ENCODE measurements around the gene HMGN4. TPM values are rescaled to one million over a fixed set of nuclear protein-coding genes. Genes with fewer than 3 reads are reported as not detected.

Gene HMGN4
- total and polyA plus RNA-seq, 9 of the 15 experiments (the other 6 are each of a cell fraction or from before 2014, with no cell fraction given), result 35.4 to 134 (median 94.1) TPM

GRCh38 chr6:26576407-26576843, 38.3 kb downstream of the HMGN4 start (continued):
- TF ChIP-seq NR2C2 (CRISPR knock-in tag; IDR thresholded peaks at IDR 0.05) (no peak), NR2C2 (tag; IDR thresholded peaks at IDR 0.05) (0 out of 2 replicates have a peak, but pooled peaks have one; percentile 37), ZNF175 (CRISPR knock-in tag; IDR thresholded peaks at IDR 0.05; ENCODE audit: low read depth) (no peak), LCOR (CRISPR knock-in tag; IDR thresholded peaks at IDR 0.05) (no peak), ZNF24 (IDR thresholded peaks at IDR 0.05) (no peak), MYBL2 (IDR thresholded peaks at IDR 0.05; ENCODE audit: low read depth) (no peak), MYBL2 (CRISPR knock-in tag; IDR thresholded peaks at IDR 0.05; ENCODE audit: borderline replicate concordance) (no peak), MCM3 (IDR thresholded peaks at IDR 0.05) (no peak), MTF1 (CRISPR knock-in tag; IDR thresholded peaks at IDR 0.05; ENCODE audit: borderline replicate concordance) (no peak), TAL1 (IDR thresholded peaks at IDR 0.05) (peak; percentile 66; the same call in 1 of the 2 replicates), HDAC1 (IDR thresholded peaks at IDR 0.05) (peak in 1 of 2 experiments; percentile 65; a peak in 1 of 4 replicates), SLC30A9 (CRISPR knock-in tag; IDR thresholded peaks at IDR 0.05) (no peak), ZNF143 (CRISPR knock-in tag; IDR thresholded peaks at IDR 0.05) (no peak), TSHZ1 (CRISPR knock-in tag; IDR thresholded peaks at IDR 0.05) (no peak), PHB2 (IDR thresholded peaks at IDR 0.05; ENCODE audit: low read depth) (0 out of 2 replicates have a peak, but pooled peaks have one; percentile 50), ZBTB17 (CRISPR knock-in tag; IDR thresholded peaks at IDR 0.05) (no peak), SMAD2 (IDR thresholded peaks at IDR 0.05; ENCODE audit: low read depth, low read length) (no peak), RAD21 (CRISPR knock-in tag; conservative IDR thresholded peaks at IDR 0.05 in 1 of 2, IDR thresholded peaks at IDR 0.05 in 1 of 2) (no peak), BCOR (IDR thresholded peaks at IDR 0.05) (no peak), ZSCAN29 (IDR thresholded peaks at IDR 0.05) (no peak), FOXA3 (CRISPR knock-in tag; conservative IDR thresholded peaks at IDR 0.05 in 1 of 2, IDR thresholded peaks at IDR 0.05 in 1 of 2) (0 out of 4 replicates have a peak, but pooled peaks of 1 of the 2 experiments have one; percentile 9), KLF10 (CRISPR knock-in tag; IDR thresholded peaks at IDR 0.05) (no peak)
- TF ChIP-seq, protein P1, sequence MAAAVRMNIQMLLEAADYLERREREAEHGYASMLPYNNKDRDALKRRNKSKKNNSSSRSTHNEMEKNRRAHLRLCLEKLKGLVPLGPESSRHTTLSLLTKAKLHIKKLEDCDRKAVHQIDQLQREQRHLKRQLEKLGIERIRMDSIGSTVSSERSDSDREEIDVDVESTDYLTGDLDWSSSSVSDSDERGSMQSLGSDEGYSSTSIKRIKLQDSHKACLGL (CRISPR knock-in tag; IDR thresholded peaks at IDR 0.05; ENCODE audit: borderline replicate concordance, poor library complexity, severe bottlenecking), result no peak
- TF ChIP-seq, protein P2, sequence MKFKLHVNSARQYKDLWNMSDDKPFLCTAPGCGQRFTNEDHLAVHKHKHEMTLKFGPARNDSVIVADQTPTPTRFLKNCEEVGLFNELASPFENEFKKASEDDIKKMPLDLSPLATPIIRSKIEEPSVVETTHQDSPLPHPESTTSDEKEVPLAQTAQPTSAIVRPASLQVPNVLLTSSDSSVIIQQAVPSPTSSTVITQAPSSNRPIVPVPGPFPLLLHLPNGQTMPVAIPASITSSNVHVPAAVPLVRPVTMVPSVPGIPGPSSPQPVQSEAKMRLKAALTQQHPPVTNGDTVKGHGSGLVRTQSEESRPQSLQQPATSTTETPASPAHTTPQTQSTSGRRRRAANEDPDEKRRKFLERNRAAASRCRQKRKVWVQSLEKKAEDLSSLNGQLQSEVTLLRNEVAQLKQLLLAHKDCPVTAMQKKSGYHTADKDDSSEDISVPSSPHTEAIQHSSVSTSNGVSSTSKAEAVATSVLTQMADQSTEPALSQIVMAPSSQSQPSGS (CRISPR knock-in tag; IDR thresholded peaks at IDR 0.05), result no peak
- TF ChIP-seq, protein P3, sequence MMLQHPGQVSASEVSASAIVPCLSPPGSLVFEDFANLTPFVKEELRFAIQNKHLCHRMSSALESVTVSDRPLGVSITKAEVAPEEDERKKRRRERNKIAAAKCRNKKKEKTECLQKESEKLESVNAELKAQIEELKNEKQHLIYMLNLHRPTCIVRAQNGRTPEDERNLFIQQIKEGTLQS (IDR thresholded peaks at IDR 0.05), result peak; percentile 57
- TF ChIP-seq, protein P3 (CRISPR knock-in tag; conservative IDR thresholded peaks at IDR 0.05), result no peak

Data from K562 (cell line).